Colonic mucosa (tissue), 4 donors: ENCODE results near the gene MFF. TPM values are rescaled to one million over a fixed set of nuclear protein-coding genes. Genes with fewer than 3 reads are reported as not detected.
"Not testable (repeated sequence)": the region's sequence is repeated elsewhere in the genome, so short reads cannot be mapped to it uniquely, and the experiment has no call there.

ENCODE experiments used
- DNase-seq: peaks from one replicate; pipeline ENCODE4 v3.0.0-alpha.2; 2020
- H3K27ac ChIP-seq: fragments of 200-600 bp; one replicate; pipeline ENCODE4 v1.8.0; 2021
- H3K27me3 ChIP-seq: fragments of 200-600 bp; one replicate; pipeline ENCODE4 v1.8.0; 2021
- H3K36me3 ChIP-seq: fragments of 200-600 bp; one replicate; pipeline ENCODE4 v1.8.0; 2021
- H3K4me1 ChIP-seq: fragments of 200-600 bp; one replicate; pipeline ENCODE4 v1.8.0; 2021; ENCODE audit warnings: mild to moderate bottlenecking
- H3K4me3 ChIP-seq: fragments of 200-600 bp; one replicate; pipeline ENCODE4 v1.8.0; 2021
- H3K9ac ChIP-seq, 2 donors: one replicate each; pipeline ENCODE4 v1.7.0; 2013; ENCODE audit warnings: control low read depth in 2 of 2, low read depth in 2 of 2, low read length in 2 of 2
- H3K9me3 ChIP-seq: fragments of 200-600 bp; one replicate; pipeline ENCODE4 v1.8.0; 2021
- CTCF ChIP-seq: fragments of 200-600 bp; IDR thresholded peaks from one replicate; pipeline ENCODE4 v1.8.0; 2022; ENCODE audit warnings: antibody characterized with exemption, mild to moderate bottlenecking
- intact Hi-C: fragments of 100-400 bp; cut with DNase I; formaldehyde crosslinking; loops from one replicate; pipeline ENCODE4 v1.14.1; 2022
- total RNA-seq, 2 donors: library from RNA; stranded (reverse); fragmentation: NEBNext Ultra II Directional in 1 of 2; extraction: Animal tissue kit (Norgen Biotek cat#: 25700) in 1 of 2; gene quantifications; one replicate each; pipeline ENCODE4 v1.2.1, GENCODE V29; 2021
- donor health status: healthy.
- donor health status: DM: no; HTN: no; CAD: no.
- donor health status: DM: no; HTN: no; CAD: no.

Gene MFF
- total RNA-seq, 2 donors from 2014 or later = 72.2 to 79.1 TPM

GRCh38 chr2:227374158-227374557 lies 49.1 kb downstream of the MFF start:
- no peaks in the 10 kb centered on the region for H3K27me3 ChIP-seq
- TF ChIP-seq CTCF = no peak
- H3K9me3 ChIP-seq = no peaks in the 10 kb centered on the region
- no peaks in the 10 kb centered on the region for H3K4me1 ChIP-seq
- no peak overlapping the region for H3K4me3 ChIP-seq
- H3K9ac ChIP-seq = no peak overlapping the region
- H3K27ac ChIP-seq = no peak overlapping the region
- intact Hi-C loops = no loop called here
- no peaks in the 10 kb centered on the region for H3K36me3 ChIP-seq
- DNase-seq = no peak

GRCh38 chr2:227376656-227377396 lies 51.8 kb downstream of the MFF start:
- Histone ChIP-seq H3K27ac (no peak overlapping the region), H3K27me3 (no peaks in the 10 kb centered on the region), H3K9ac (no peak overlapping the region), H3K36me3 (no peaks in the 10 kb centered on the region), H3K4me1 (no peaks in the 10 kb centered on the region), H3K9me3 (no peaks in the 10 kb centered on the region), H3K4me3 (no peak overlapping the region)
- intact Hi-C loops = no loop called here
- peak; percentile 64 for DNase-seq
- no peak for TF ChIP-seq CTCF

- no peak for TF ChIP-seq CTCF
These were observed 52.7 kb downstream of the MFF start for GRCh38 chr2:227377467-227378351.

GRCh38 chr2:227378371-227378782 lies 53.3 kb downstream of the MFF start:
- intact Hi-C loops = no loop called here
- Histone ChIP-seq H3K4me1 (no peaks in the 10 kb centered on the region), H3K36me3 (no peaks in the 10 kb centered on the region), H3K9me3 (no peaks in the 10 kb centered on the region), H3K4me3 (no peak overlapping the region), H3K27me3 (no peaks in the 10 kb centered on the region), H3K27ac (no peak overlapping the region), H3K9ac (no peak overlapping the region)
- no peak for DNase-seq
- TF ChIP-seq CTCF = no peak

More at GRCh38 chr2:227377467-227378351, 52.7 kb downstream of the MFF start:
- H3K9ac ChIP-seq = no peak overlapping the region
- no peak overlapping the region for H3K4me3 ChIP-seq
- no peak for DNase-seq
- no peak overlapping the region for H3K27ac ChIP-seq
- no peaks in the 10 kb centered on the region for H3K36me3 ChIP-seq
- H3K27me3 ChIP-seq = no peaks in the 10 kb centered on the region
- intact Hi-C loops = no loop called here
- no peaks in the 10 kb centered on the region for H3K9me3 ChIP-seq
- no peaks in the 10 kb centered on the region for H3K4me1 ChIP-seq

GRCh38 chr2:227379095-227379494 lies 54.0 kb downstream of the MFF start, which contains the start of gene TM4SF20:
Gene TM4SF20, minus strand, starts transcription at chr2:227379306. Its CDS starts 38 bp downstream, at chr2:227379268.
- Histone ChIP-seq H3K36me3 (no peaks in the 10 kb centered on the region), H3K9ac (no peak within 1 kb of the TSS), H3K4me3 (no peak within 1 kb of the TSS), H3K27ac (no peak within 1 kb of the TSS), H3K9me3 (no peaks in the 10 kb centered on the region), H3K4me1 (no peaks in the 10 kb centered on the region), H3K27me3 (no peaks in the 10 kb centered on the region)
- DNase-seq = peak; percentile 36
- no peak for TF ChIP-seq CTCF
- intact Hi-C loops = no loop called here

GRCh38 chr2:227382241-227382835 lies 57.3 kb downstream of the MFF start:
- H3K27me3 ChIP-seq, H3K9me3 ChIP-seq, intact Hi-C loops, H3K36me3 ChIP-seq, H3K4me3 ChIP-seq, H3K4me1 ChIP-seq, H3K9ac ChIP-seq, H3K27ac ChIP-seq, DNase-seq: not testable (repeated sequence)
